ENCODE measurements around the gene LHX6. TPM values are rescaled to one million over a fixed set of nuclear protein-coding genes. Genes with fewer than 3 reads are reported as not detected.

The LHX6 gene
- total and polyA plus RNA-seq, 2 of the 13 experiments (the other 11 are each of a cell fraction or from before 2014, with no cell fraction given), result 1.1 to 1.3 TPM

- no peak overlapping the region for H3K9ac ChIP-seq (ENCODE audit: insufficient read depth, low read depth, low read length)
- H3K4me1 ChIP-seq (ENCODE audit: insufficient read depth, low read length), result no peaks in the 10 kb centered on the region
- no peaks in the 10 kb centered on the region for H3K9me3 ChIP-seq (ENCODE audit: low read length)
- no peak overlapping the region for H2AFZ ChIP-seq (ENCODE audit: low read length)
- H3K36me3 ChIP-seq (replicated peaks in 1 of 2; ENCODE audit: control insufficient read depth in 1 of 2, insufficient read depth in 2 of 2, low read length in 2 of 2), result no peaks in the 10 kb centered on the region
- H3K27ac ChIP-seq (ENCODE audit: extremely low read length, insufficient read depth, low read length), result no peak overlapping the region
- no peaks in the 10 kb centered on the region for H4K20me1 ChIP-seq (ENCODE audit: insufficient read depth, low read length)
- TF ChIP-seq CEBPG (CRISPR knock-in tag; IDR thresholded peaks at IDR 0.05) (no peak), ZNF790 (CRISPR knock-in tag; IDR thresholded peaks at IDR 0.05; ENCODE audit: borderline replicate concordance) (no peak), ZNF768 (CRISPR knock-in tag; IDR thresholded peaks at IDR 0.05) (peak; percentile 75; the same call in 1 of the 2 replicates), ZNF746 (CRISPR knock-in tag; IDR thresholded peaks at IDR 0.05) (no peak)
- TF ChIP-seq, protein P1, sequence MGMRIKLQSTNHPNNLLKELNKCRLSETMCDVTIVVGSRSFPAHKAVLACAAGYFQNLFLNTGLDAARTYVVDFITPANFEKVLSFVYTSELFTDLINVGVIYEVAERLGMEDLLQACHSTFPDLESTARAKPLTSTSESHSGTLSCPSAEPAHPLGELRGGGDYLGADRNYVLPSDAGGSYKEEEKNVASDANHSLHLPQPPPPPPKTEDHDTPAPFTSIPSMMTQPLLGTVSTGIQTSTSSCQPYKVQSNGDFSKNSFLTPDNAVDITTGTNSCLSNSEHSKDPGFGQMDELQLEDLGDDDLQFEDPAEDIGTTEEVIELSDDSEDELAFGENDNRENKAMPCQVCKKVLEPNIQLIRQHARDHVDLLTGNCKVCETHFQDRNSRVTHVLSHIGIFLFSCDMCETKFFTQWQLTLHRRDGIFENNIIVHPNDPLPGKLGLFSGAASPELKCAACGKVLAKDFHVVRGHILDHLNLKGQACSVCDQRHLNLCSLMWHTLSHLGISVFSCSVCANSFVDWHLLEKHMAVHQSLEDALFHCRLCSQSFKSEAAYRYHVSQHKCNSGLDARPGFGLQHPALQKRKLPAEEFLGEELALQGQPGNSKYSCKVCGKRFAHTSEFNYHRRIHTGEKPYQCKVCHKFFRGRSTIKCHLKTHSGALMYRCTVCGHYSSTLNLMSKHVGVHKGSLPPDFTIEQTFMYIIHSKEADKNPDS (CRISPR knock-in tag; IDR thresholded peaks at IDR 0.05), result no peak
- TF ChIP-seq, protein P2, sequence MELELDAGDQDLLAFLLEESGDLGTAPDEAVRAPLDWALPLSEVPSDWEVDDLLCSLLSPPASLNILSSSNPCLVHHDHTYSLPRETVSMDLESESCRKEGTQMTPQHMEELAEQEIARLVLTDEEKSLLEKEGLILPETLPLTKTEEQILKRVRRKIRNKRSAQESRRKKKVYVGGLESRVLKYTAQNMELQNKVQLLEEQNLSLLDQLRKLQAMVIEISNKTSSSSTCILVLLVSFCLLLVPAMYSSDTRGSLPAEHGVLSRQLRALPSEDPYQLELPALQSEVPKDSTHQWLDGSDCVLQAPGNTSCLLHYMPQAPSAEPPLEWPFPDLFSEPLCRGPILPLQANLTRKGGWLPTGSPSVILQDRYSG (CRISPR knock-in tag; IDR thresholded peaks at IDR 0.05), result no peak
- TF ChIP-seq, protein P3, sequence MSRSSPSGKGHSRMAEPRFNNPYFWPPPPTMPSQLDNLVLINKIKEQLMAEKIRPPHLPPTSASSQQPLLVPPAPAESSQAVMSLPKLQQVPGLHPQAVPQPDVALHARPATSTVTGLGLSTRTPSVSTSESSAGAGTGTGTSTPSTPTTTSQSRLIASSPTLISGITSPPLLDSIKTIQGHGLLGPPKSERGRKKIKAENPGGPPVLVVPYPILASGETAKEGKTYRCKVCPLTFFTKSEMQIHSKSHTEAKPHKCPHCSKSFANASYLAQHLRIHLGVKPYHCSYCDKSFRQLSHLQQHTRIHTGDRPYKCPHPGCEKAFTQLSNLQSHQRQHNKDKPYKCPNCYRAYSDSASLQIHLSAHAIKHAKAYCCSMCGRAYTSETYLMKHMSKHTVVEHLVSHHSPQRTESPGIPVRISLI (CRISPR knock-in tag; IDR thresholded peaks at IDR 0.05; ENCODE audit: borderline replicate concordance), result no peak
- FAIRE-seq, result no peak
- H3K79me2 ChIP-seq (ENCODE audit: insufficient read depth, low read length), result no peaks in the 10 kb centered on the region
- intact Hi-C loops (cut with micrococcal nuclease; ENCODE audit: unreplicated experiment) (no loop called here), in situ Hi-C loops (cut with HindIII; ENCODE audit: extremely low pct_ligation_motif_present, low pct_unique_long_range_greater_than_20kb) (loop anchor here (5.0 kb wide), 1 partner anchor 62 kb away; no protein-coding TSS in a partner anchor)
- peaks cover 2 to 3% of the 10 kb centered on the region in 2 experiments; a peak in 1 of 5 replicates for H3K27me3 ChIP-seq (ENCODE audit: control insufficient read depth in 1 of 2, insufficient read depth in 2 of 2, low read length in 2 of 2)
- ChIA-PET POLR2A (no interaction called here), CTCF (ENCODE audit: low intra/inter-chr PET ratio, low total read pairs) (no interaction called here)
- WGBS (ENCODE audit: low lambda C conversion rate), result 89% methylated on average over 12 of the region's 12 CpGs
- no peak overlapping the region for H3K4me3 ChIP-seq (replicated peaks in 1 of 3; ENCODE audit: insufficient read depth in 1 of 3, low read depth in 2 of 3, low read length in 3 of 3)
- no peak for ATAC-seq
- no peak overlapping the region for H3K4me2 ChIP-seq (ENCODE audit: low read depth, low read length)
- DNase-seq (ENCODE audit: low spot score), result no peak
- no TSS peak for BruUV-seq (replicated peaks)
These were observed 24.3 kb downstream of the LHX6 start for GRCh38 chr9:122204491-122204890.

Data from HepG2 (cell line).